GM21529 (cell line): ENCODE measurements around the gene UBTF.

Source experiments
- ATAC-seq: cut with Tn5 transposase; IDR thresholded peaks from one replicate; pipeline ENCODE4 v1.9.1; 2021; ENCODE audit not compliant: unreplicated experiment

UBTF gene

DNA sequence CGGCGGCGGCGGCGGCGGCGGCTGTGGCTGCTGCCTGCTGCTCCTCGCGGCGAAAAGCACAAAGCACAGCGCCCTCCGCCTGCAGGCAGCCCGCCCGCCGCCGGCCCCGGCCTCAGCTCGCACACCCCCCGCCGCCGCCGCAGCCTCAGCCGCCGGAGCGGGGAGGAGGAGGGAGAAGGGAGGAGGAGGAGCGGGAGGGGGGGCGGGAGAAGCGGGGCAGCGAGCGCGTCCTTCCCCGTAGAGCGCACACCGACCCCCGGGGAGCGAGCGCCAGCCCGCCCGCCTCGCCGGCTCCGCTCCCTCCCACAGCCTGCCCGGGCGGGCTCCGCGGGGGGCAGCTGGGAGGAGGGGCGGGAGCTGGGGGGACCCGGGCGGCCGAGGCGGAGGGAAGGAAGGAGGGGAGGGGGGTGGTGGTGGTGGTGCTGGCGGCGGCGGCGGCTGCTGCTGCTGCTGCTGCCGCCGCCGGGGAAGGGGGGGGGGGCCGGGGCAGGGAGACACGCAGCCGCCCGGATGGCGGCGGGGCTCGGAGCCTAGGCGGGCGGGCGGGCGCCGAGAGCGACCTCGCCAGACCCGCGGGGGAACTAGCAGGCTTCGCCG lies at the start of gene UBTF:
TSS of gene UBTF (minus strand) at position 60 of the 597 bp plus-strand sequence. CDS start 1,446 bp downstream, outside the sequence.
- ATAC-seq = peak; percentile 4

DNA sequence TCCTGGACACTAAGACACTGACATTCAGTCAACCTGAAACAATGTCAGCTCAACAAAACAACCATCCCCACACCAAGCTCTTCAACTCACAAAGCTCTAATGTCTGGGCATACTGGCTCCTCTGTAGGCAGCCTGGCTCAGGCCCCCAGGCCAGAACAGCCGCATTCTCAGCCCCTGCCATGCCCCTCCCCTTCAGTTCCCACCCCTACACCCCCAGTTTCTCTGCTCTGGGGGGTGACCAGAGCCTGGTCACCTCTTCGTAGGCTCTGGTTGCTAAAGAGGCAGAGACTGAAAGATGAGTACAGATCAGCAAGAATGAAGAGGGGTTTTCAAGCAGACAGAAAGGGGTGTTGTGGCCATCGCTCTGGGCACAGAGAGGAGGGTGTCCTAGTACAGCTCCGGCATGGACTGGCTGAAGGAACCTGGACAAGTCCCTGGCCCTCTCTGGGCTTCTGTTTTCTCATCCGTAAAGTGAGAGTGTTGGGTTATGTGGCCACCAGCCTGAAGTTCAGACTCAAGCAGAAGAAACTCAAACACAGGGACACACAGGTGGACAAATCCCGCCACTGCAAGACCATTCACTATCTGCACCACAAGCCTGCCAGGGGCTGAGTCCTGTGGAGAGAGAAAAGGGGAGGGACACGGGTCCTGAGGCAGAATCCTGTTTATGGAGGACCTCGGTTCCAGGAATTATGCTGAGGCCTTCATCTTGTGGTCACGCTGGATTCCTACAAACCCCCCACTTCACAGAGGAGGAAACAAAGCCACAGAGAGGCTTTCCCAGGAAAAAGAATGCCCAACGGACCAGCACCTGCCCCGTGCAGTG lies 49.4 kb upstream of the UBTF start:
- ATAC-seq = no peak

DNA sequence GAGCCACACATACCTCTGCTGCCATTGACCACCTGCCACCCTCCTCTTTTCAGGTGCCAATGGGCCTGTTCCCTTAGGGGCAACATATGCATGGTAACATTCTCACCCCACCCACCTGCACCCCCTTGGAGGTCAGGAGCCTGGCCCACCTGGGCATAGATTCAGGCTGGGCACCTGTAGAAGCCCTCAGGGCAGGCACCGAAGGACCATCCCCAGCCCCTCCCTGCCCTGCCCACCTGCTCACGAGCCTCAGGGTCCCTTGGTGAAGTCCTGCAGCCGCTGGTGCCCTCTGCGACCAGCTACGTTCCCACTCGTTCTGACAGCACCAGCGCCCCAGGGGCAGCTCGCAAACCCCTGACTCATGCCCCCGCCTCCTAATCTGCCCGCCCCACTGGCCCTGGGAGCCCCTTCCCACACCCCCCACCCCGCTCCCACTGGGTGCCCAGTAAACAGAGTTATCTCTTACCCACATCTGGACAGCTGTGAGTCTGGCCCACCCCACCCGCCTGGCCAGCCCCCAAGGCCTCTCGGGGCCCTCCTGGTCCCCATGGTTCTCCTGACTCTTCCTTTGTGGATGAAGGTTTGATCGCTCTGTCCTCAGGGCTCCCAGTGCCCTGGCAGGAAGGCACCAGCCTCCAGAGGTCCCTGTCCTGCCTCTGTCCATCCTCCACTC lies 48.5 kb upstream of the UBTF start, which contains the start of gene SLC4A1:
TSS of gene SLC4A1 (minus strand) at position 318 of the 673 bp plus-strand sequence. CDS start 5,269 bp downstream, outside the sequence.
- no peak for ATAC-seq

GRCh38 chr17:44267165-44267455 lies 47.6 kb upstream of the UBTF start:
- no peak for ATAC-seq

DNA sequence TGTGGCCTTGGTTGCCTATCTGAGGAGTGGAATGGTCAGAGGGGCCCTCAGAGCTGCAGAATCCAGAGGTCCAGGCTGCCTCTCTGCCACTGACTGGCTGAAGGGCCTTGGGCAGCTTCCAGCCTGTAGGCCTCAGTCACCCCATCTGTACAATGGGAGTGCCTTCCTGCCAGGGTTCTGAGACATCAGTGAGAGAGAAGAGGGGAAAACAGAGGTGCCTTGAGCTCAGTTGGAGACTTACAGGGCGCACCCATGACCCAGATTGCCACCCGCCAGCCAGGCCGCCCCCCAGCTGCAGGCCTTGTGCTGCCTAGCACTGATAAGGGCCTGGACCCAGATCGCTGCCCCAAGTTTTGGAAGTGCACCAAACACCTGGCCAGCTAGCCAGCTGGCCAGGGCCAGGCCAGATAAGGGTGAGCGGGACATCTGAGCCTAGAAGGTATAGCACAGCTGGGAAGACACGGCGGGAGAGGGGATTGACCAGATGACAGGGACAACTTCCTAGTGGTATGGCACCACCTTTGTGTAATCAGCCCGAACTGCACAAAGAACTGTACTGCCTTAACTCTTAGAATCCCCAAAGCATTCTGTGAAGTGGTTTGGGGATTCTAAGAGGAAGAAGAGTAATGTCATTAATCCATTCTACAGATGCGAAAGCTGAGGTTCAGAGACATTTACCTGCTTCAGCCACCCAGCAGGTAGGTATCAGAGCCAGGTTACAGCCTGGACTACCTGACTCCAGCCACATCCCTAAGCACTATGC lies 47.1 kb upstream of the UBTF start:
- no peak for ATAC-seq

DNA sequence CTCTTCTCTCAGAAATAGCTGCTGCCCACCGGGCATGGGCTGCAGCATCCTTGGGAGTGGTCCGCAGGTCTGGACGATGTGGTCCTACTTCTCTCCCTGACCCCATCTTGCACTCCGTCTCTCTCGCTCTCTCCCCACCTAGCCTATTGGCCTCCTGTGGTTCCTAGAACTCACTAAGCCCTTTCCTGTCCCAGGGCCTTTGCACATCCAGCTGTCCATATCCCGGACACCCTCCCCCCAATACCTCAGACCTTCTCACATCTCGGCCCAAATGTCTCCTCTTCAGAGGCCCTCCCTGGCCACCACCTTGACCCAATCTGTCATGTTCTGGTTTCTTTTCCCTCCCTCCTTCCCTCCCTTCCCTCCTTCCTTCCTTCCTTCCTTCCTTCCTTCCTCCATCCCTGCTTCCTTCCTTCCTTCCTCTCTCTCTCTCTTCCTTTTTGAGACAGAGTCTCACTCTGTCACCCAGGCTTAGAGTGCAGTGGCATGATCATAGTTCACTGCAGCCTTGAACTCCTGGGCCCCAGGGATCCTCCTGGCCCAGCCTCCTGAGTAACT lies 43.9 kb upstream of the UBTF start:
- no peak for ATAC-seq

- no peak for ATAC-seq
Measured at GRCh38 chr17:44262654-44263225, 43.3 kb upstream of the UBTF start.

- ATAC-seq = no peak
Measured at GRCh38 chr17:44260296-44260695, 40.8 kb upstream of the UBTF start.

GRCh38 chr17:44258811-44259351 lies 39.4 kb upstream of the UBTF start:
- no peak for ATAC-seq

DNA sequence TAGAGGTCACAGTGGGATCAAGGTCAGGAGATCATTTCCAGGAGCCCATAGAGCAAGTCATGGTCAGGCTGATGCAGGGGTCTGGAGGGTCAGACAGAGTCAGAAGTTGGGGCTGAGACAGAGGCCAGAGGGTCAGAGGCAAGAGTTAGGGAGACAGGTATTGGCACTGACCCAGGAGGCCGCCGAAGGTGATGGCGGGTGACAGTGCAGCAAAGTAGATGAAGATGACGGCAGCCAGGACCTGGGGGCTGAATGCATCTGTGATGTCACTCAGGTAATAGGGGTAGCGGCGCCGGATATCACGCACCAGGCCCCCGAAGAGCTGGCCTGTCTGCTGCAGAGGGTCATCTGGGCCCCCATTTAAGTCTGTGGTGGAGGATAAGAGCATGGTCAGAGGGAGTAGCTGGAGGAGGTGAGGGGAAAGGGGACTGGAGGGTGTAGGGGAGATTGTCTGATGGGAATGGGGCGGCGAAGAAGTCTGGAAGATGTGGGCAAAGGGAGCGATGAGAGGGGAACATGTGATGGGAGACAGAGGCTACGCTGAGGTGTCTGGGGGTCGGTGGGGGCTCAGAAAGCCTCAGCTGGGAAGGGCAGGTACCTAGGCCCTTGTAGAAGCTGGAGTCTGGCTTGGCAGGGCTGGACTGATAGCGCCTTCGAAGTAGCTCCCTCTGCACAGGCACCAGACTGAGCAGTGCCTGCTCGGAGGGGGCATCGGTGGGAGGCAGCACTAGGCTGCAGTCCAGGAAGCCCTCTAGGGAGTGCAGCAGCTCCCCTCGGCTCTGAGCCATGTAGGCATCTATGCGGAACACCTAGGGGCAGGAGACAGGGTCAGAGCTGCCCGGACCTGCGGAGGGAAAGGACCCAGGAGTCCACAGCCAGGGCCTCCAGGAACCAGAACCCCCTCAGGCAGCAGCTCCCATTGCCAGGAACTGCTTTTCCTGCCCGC lies 38.6 kb upstream of the UBTF start:
- ATAC-seq = no peak

GRCh38 chr17:44256671-44257070 lies 37.2 kb upstream of the UBTF start:
- ATAC-seq = no peak

- no peak for ATAC-seq
Measured at GRCh38 chr17:44255915-44256314, 36.4 kb upstream of the UBTF start.

GRCh38 chr17:44254361-44255095 lies 35.1 kb upstream of the UBTF start:
- ATAC-seq = no peak

DNA sequence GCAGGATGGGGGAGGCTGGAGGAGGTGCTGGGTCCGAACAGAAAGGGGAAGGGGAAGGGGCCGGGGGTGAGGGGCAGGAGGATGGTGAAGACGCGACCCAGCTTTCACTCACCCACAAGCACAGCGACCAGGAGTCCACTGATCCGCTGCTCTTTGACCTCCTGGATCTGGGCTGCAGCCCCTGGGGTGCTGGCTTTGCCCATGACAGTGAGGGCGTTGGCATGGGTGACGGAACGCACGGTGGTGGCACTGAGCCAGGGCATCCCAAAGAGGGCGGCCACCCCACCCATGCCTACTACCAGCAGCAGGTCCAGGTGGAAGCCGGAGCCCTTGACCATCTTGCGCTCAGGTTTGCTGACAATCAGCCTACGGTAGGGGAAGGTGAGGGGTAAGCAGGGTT lies 33.5 kb upstream of the UBTF start:
- ATAC-seq = no peak

DNA sequence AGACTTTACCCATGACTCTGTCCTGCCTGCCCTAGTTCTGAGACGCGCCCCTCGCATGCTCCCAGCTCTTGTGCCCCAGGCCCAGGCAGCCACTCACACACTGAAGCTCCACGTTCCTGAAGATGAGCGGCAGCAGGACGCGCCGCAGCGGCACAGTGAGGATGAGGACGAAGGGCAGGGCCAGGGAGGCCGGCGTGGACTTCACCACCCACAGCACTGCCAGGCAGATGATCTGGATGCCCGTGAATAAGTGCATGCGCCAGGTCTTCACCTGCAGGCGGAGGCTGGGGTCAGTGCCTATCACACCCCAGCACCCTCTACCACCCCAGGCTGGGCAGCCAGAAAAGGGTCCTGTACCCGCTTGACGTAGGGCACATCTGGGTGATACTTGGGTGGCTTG lies 31.6 kb upstream of the UBTF start:
- no peak for ATAC-seq

- ATAC-seq = no peak
Measured at GRCh38 chr17:44249501-44250246, 30.2 kb upstream of the UBTF start.

DNA sequence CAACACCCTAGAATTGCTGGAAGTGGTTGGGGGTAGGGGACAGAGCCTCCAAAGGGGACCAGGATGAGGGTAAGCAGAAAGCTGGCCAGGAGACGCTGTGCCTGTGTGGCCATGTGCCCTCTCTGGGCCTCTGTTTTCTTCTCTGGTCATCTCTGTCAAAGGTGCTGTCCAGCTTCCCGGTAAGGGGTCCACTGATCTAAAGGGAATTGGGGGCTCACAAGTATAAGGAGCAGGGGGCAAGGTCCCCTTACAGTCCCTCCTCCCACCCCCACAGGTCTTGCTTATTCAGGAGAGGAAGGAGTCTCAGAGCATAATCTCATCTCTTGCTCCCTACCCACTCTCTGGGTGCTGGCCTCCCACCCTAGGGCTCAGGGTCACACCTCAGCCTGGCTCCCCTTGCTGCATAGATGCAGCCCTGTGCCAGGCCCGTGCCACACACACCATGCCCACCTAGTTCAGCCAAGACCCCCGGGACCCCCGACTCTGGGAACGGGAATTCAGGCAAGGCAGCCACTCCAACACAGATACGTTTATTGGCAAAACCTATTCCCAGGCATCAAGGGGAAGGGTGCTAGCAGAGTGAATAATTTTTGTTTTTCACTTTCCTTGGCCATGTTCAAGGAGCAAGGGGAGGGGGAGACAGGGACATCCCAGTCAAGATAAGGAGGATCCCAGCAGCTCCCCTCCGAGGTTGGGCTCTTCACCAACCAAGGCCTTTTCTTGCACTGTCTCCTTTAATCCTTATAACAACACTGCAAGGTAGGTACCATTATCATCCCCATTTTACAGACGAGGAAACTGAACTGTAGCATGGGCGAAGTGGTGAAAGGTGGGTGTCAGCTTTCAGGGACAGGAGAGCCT lies 28.6 kb upstream of the UBTF start:
- ATAC-seq = no peak
